NCI-H2227 (cell line): ENCODE data around the gene RETREG3.
A peak's percentile ranks its signal among the peaks of the same experiment; 100 is the strongest.
"Not testable (repeated sequence)": the region's sequence is repeated elsewhere in the genome, so short reads cannot be mapped to it uniquely, and the experiment has no call there.

Source experiments
- DNase-seq: peaks from one replicate; lab custom pipeline; 2025; ENCODE audit not compliant: unreplicated experiment; lab: John Stamatoyannopoulos, UW

Gene RETREG3

DNA sequence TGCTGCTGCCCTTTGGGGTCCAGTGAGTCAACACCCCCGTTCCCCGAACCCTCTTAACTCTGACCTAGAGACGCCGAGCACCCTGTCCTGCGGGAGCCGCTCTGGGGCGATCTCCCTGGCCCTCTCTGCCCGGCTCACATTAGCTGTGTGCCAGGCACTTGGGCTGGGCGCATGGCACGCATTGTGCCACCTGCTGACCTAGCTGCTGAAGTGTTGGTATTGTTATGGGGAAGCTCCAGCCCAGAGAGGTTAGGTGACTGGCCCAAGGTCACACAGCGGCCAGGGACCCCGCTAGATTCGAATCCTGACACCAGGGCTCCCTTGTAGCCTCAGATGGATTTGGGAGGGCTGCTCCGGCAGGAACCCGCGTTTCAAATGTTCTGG lies 55.3 kb downstream of the RETREG3 start:
- no peak for DNase-seq

DNA sequence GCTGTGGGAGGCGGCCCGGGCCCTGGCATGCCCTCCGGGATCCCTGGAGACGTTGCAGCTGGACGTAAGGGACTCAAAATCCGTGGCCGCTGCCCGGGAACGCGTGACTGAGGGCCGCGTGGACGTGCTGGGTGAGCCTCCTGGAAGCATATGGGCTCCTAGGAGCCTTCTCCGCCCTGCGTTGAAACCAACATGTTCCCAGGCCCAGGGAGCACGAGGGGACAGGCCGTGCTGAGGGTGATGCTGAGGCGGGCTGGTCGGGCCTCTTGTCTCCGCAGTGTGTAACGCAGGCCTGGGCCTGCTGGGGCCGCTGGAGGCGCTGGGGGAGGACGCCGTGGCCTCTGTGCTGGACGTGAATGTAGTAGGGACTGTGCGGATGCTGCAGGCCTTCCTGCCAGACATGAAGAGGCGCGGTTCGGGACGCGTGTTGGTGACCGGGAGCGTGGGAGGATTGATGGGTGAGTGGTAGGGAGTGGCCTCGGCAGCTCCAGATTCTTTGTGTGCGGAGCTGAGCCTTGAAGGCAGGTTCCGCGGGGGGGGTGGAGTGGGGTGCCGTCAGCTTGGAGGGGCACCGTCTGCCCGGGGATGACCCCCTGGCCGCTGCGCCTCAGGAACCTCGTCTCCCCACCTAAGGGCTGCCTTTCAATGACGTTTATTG lies 55.9 kb downstream of the RETREG3 start:
- peak; percentile 59 for DNase-seq

DNA sequence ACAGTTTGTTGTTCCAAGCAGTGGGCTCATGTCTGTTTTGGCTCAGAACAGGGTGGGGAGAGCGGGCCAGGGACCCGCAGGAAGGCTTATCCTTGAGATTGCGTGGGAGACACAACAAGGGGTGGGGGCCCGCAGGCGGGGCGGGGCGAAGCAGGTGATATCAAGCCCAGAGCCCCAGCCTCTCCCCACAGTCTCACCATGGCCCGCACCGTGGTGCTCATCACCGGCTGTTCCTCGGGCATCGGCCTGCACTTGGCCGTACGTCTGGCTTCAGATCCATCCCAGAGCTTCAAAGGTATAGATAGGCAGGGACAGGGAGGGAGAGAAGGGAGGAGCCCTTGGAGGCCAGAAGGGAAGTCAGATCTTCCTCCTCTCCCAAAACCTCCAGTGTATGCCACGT lies 56.4 kb downstream of the RETREG3 start, which contains the start of gene HSD17B1:
TSS of gene HSD17B1 (plus strand) at position 188 of the 400 bp plus-strand sequence. CDS start at position 199, 11 bp downstream.
- DNase-seq, result not testable (repeated sequence)

DNA sequence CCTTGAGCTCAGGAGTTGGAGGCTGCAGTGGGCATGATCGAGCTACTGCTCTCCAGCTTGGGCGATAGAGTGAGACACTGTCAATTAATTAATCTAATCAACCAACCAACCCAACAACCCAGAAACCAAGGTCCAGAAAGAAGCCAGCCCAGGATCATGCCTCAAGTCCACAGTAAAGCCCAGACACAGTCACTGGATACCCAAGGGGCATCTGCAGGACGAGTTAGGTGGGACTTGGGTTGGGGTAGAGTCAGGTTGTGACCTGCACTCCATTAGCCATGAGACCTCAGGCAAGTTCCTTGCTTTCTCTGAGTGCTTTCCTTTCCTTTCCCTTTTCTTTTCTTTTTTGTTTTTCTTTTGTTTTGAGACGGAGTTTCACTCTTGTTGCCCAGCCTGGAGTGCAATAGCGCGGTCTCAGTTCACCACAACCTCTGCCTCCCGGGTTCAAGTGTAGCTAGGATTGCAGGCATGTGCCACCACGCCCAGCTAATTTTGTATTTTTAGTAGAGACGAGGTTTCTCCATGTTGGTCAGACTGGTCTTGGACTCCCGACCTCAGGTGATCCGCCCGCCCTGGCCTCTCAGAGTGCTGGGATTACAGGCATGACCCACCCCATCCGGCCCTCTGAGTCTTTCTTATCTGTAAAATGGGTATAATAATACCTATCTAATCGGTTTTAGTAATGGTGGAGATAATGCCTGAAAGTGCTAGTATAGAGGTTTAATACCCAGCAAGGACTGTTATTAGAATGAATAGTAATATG lies 60.0 kb downstream of the RETREG3 start:
- DNase-seq, result no peak

DNA sequence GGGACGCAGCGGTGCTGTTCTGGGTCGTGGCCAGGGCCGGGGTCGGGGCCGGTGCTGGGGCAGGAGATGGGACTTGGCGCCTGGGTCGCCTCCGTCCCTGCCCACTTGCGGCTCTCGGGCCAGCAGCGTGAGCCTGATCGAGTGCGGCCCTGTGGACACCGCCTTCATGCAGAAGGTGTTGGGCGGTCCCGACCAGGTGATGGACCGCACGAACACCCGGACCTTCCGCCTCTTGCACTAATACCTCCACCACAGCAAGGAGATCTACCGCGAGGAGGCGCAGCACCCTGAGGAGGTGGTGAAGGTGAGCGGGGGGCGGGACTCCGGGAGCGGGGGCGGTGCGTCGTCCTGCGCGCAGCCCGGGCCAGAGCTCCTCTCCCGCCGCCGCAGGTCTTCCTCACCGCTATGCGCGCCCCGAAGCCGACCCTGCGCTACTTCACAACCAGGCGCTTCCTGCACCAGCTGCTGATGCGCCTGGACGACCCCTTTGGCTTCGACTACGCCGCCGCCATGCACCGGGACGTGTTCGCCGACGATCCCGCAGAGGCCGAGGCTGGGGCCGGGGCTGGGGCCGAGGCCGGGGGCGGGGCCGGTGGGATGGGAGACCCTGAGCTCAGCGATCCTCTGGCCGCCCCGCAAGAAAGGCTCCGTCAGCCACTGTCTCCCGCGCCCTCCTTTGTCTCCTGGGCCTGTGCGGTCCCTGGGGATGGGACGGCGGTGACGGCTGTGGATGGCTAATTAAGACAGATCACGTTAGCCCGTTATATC lies 60.9 kb downstream of the RETREG3 start:
- no peak for DNase-seq

DNA sequence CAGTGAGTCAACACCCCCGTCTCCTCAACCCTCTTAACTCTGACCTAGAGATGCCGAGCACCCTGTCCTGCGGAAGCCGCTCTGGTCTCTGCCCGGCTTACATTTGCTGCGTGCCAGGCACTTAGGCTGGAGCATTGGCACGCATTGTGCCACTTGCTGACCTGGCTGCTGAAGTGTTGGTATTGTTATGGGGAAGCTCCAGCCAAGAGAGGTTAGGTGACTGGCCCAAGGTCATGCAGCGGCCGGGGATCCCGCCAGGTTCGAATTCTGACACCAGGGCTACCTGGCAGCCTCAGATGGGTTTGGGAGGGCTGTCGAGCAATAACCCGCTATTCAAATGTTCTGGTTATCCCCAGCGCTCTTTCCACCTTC lies 61.5 kb downstream of the RETREG3 start:
- no peak for DNase-seq

DNA sequence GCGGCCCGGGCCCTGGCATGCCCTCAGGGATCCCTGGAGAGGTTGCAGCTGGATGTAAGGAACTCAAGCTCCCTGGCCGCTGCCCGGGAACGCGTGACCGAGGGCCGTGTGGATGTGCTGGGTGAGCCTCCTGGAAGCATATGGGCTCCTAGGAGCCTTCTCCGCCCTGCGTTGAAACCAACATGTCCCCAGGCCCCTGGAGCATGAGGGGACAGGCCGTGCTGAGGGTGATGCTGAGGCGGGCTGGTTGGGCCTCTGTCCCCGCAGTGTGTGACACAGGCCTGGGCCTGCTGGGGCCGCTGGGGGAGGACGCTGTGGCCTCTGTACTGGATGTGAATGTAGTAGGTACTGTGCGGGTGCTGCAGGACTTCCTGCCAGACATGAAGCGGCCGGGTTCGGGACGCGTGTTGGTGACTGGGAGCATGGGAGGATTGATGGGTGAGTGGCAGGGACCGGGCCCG lies 62.1 kb downstream of the RETREG3 start:
- DNase-seq, result no peak

DNA sequence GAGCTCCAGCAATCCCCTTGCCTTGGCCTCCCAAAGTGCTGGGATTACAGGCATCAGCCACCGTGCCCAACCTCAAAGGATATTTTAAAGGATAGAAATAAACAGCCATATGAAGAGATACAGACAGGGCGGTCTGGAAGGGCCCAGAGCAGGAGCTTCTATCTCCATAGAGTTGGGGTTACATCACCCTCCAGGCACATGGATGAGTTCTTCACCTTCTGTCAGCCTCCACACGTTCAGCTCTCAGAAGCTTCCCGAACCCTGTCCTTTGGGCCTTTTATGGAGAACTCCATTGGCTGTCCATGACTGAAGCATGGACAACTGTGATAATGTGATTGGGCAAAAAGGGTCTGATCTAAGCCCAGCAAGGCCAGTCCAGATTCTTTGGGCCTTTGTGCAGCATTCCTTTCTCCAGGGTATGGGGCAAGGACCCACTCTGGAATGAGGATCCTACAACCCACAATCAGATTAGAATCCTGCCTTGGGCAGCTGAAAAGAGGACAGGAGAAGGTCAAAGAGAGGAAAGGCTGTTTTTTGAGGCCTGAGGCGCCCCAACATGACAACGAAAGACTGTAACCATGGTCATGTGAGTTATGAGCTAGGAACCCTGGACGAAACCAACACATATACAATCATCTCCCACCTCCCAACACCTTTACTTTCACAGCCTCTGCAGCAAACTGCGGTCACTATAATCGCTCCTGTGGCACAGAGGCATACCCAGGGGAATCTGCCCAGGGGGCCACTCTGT lies 63.2 kb downstream of the RETREG3 start:
- DNase-seq, result not testable (repeated sequence)

DNA sequence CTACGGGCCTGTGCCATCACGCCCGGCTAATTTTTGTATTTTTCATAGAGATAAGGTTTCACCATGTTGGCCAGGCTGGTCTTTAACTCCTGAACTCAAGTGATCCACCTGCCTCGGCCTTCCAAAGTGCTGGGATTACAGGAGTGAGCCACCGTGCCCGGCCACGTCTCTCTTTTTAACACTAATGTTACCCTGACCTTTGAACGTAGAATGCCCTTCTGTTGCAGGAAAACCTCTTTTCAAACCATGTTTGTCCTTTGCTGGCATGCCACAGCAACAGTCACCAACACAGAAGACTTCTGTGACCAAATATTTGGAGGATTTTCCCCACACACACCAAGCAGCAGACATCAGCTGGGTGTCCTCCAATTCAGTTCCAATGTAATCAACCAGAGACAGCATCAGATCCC lies 64.3 kb downstream of the RETREG3 start:
- no peak for DNase-seq

DNA sequence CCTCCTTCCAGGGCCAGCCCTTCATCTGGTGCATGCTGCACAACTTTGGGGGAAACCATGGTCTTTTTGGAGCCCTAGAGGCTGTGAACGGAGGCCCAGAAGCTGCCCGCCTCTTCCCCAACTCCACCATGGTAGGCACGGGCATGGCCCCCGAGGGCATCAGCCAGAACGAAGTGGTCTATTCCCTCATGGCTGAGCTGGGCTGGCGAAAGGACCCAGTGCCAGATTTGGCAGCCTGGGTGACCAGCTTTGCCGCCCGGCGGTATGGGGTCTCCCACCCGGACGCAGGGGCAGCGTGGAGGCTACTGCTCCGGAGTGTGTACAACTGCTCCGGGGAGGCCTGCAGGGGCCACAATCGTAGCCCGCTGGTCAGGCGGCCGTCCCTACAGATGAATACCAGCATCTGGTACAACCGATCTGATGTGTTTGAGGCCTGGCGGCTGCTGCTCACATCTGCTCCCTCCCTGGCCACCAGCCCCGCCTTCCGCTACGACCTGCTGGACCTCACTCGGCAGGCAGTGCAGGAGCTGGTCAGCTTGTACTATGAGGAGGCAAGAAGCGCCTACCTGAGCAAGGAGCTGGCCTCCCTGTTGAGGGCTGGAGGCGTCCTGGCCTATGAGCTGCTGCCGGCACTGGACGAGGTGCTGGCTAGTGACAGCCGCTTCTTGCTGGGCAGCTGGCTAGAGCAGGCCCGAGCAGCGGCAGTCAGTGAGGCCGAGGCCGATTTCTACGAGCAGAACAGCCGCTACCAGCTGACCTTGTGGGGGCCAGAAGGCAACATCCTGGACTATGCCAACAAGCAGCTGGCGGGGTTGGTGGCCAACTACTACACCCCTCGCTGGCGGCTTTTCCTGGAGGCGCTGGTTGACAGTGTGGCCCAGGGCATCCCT lies 65.7 kb downstream of the RETREG3 start:
- no peak for DNase-seq

DNA sequence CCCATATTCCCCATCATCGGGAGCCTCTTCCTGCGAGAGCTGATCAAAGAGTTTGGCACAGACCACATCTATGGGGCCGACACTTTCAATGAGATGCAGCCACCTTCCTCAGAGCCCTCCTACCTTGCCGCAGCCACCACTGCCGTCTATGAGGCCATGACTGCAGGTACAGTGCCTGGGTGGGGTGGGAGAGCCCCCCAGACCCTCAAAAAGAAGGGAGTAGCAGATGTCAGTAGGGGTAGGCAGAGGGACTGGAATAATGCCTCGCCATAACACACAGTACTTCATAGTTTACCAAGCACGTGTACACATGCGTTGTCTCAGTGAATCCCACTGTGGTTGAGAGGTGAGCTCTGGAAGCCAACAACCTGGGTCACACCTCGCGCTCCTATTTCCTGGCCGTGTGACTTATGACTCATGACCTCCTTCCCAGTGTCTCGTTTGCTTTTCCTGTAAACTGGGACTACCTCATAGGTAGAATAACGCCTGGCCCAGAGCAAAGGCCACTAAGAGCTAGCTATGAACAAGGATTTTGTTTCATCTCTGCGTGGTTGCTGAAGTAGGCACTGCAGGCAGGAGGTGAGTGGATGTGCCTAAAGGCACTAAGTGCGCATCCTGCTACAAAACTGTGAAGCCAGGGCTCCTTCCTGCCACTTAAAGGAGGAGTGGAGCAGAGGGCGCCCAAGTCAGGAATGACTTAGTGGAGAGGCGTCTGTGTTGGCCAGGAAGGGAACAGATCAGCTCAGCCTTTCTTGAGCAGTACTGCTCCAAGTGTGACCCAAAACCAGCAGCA lies 67.9 kb downstream of the RETREG3 start:
- no peak for DNase-seq

DNA sequence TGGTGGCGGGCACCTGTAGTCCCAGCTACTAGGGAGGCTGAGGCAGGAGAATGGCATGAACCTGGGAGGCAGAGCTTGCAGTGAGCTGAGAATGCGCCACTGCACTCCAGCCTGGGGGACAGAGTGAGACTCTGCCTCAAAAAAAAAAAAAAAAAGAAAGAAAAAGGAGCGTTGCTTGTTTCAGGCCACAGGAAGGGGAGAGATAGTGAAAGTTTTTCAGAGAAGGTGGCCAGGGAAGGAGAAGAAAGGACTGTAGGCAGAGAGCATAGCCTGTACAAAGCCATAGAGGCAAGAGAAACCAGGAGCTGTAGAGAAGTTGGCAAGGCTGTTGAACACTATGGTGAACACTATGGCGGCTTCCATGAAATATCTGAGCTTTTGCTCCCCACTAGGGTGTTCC lies 68.6 kb downstream of the RETREG3 start:
- DNase-seq, result not testable (repeated sequence)

DNA sequence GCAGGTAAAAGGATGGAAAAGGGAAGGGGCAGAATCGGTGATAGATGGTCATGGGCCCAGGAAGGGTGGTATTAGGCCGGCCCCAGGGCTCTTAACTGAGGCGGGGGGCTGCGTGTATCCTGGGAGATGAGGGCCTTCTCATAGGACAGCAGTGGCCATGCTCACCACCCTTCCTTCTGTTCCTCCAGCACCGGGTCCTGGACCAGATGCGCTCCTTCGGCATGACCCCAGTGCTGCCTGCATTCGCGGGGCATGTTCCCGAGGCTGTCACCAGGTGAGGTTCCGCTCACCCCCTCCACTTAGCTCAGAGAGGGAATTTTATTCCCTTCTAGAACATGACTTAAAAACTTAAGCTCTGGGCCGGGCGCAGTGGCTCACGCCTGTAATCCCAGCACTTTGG lies 70.7 kb downstream of the RETREG3 start:
- no peak for DNase-seq

DNA sequence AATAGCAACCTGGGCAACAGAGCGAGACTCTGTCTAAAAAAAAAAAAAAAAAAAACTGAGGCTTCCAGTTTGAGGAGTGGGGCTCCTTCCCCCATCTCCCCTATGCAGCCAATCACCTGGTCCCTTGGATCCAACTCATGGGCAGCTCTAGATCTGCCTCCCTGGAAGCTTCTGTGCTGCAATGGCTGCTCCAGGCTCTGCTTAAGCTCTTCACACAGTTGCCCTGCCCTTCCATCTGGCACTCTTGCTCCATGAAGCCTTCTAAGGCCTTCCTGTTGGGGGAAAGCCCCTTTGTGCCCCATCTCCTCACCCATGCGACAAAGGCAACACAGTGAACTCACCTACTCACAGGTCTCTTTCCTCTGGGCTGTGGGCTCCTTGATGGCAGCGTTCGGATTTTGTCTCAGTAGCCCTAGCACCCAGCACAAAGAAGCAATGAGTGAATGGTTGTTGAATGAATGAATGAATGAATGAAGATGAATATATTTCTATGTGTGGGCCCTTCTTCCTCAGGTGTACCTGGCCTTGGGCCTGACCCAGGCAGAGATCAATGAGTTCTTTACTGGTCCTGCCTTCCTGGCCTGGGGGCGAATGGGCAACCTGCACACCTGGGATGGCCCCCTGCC lies 71.2 kb downstream of the RETREG3 start:
- no peak for DNase-seq

DNA sequence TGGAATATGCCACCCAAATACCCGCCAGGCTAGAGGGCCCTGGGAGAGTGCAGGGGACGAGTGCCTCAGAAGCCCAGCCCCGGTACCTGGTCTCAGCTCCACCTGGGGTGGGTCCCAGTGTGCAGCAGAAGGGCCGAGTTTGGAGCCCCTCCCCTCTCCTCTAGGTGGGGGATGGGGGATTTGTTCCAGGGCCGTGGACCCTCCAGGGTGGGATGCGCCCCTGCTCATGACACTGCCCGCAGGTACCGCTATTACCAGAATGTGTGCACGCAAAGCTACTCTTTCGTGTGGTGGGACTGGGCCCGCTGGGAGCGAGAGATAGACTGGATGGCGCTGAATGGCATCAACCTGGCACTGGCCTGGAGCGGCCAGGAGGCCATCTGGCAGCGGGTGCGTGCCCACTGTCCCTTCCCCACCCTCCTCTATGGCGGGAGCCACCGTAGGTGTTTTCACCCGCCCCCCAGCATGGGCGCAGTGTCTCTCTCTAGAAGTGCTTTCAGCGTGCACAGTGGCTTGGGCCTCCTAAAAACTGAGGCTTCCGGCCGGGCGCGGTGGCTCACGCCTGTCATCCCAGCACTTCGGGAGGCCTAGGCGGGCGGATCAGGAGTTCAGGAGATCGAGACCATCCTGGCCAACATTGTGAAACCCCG lies 71.9 kb downstream of the RETREG3 start:
- no peak for DNase-seq

DNA sequence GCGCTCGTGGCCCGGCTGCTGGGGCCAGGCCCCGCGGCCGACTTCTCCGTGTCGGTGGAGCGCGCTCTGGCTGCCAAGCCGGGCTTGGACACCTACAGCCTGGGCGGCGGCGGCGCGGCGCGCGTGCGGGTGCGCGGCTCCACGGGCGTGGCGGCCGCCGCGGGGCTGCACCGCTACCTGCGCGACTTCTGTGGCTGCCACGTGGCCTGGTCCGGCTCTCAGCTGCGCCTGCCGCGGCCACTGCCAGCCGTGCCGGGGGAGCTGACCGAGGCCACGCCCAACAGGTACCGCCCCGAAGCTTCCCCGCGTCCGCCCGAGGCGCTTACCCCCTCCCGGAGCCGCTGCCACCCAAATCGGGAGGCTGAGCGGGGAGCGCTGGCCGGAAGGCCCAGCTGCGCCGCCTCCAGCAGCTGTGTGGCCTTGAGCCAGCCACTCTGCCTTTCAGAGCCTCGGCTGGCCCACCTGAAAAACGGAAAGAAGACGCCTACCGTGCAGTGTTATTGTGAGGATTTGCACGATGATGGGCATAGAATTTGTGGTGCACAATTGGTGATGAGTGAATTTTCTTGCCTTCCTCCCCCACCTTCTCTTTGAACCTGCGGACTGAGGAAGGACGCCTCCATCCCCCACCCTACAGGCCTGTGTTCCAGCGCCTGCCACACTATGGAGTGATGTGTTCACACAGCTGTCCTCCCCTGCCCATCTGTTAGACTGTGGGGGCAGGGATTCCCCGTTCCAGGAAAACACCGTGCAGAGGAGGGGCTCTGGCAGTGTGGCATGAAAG lies 72.6 kb downstream of the RETREG3 start:
- peak; percentile 88 for DNase-seq

DNA sequence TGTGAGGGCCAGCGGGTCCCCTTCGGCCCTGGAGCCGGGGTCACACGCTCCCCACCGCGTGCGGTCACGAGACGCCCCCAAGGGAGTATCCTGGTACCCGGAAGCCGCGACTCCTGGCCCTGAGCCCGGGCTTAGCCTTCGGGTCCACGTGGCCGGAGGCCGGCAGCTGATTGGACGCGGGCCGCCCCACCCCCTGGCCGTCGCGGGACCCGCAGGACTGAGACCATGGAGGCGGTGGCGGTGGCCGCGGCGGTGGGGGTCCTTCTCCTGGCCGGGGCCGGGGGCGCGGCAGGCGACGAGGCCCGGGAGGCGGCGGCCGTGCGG lies 73.2 kb downstream of the RETREG3 start, which contains the start of gene NAGLU:
TSS of gene NAGLU (plus strand) at position 194 of the 324 bp plus-strand sequence. CDS start at position 226, 32 bp downstream.
- peak; percentile 93 for DNase-seq
